Measurements from ENCODE around the gene CDK6. TPM values are rescaled to one million over a fixed set of nuclear protein-coding genes. Genes with fewer than 3 reads are reported as not detected.

Gene CDK6
- total RNA-seq, 2 donors from 2014 or later: 28.5 to 36.6 TPM

- no peak overlapping the region for H3K9ac ChIP-seq (ENCODE audit: extremely low read depth, low read length, poor library complexity, severe bottlenecking)
- no peak overlapping the region for H3K27ac ChIP-seq (ENCODE audit: low read depth, low read length)
- 92% methylated on average over 1 of the region's 1 CpG; no CpG with 5 or more reads in 1 of the 2 experiments for WGBS, 2 experiments (ENCODE audit: insufficient coverage in 1 of 2, insufficient read length in 1 of 2)
These were observed 133.8 kb downstream of the CDK6 start for GRCh38 chr7:92702535-92702934.

GRCh38 chr7:92699966-92700514 is 136.3 kb downstream of the CDK6 start:
- 92 to 96% methylated on average over 3 to 4 of the region's 4 CpGs for WGBS, 2 experiments (ENCODE audit: insufficient coverage in 1 of 2, insufficient read length in 1 of 2)
- Histone ChIP-seq H3K27ac (ENCODE audit: low read depth, low read length) (no peak overlapping the region), H3K9me3 (ENCODE audit: control insufficient read depth, low read length) (peaks cover 7% of the 10 kb centered on the region), H3K4me1 (ENCODE audit: control insufficient read depth, insufficient read depth, low read length) (peaks cover 11% of the 10 kb centered on the region), H3K27me3 (ENCODE audit: control insufficient read depth, insufficient read depth, low read length, poor library complexity, severe bottlenecking) (no peaks in the 10 kb centered on the region), H3K9ac (ENCODE audit: extremely low read depth, low read length, poor library complexity, severe bottlenecking) (no peak overlapping the region), H3K36me3 (ENCODE audit: control insufficient read depth, insufficient read depth, low read length) (peaks cover 7% of the 10 kb centered on the region), H3K4me3 (ENCODE audit: low read length) (no peak overlapping the region)
- DNase-seq: no peak
- Mint-ChIP-seq H3K27me3 (ENCODE audit: insufficient read depth) (no peaks in the 10 kb centered on the region), H3K4me3 (no peak overlapping the region), H3K36me3 (ENCODE audit: low read depth) (peaks cover 2% of the 10 kb centered on the region), H3K9me3 (peaks cover 2% of the 10 kb centered on the region), H3K27ac (no peak overlapping the region), H3K4me1 (peaks cover 24% of the 10 kb centered on the region)
- no peak for TF ChIP-seq CTCF (conservative IDR thresholded peaks at IDR 0.05)

More at GRCh38 chr7:92702535-92702934, 133.8 kb downstream of the CDK6 start:
- Mint-ChIP-seq H3K27me3 (ENCODE audit: insufficient read depth) (no peaks in the 10 kb centered on the region), H3K4me3 (no peak overlapping the region), H3K27ac (no peak overlapping the region), H3K9me3 (peaks cover 10% of the 10 kb centered on the region), H3K36me3 (ENCODE audit: low read depth) (peaks cover 7% of the 10 kb centered on the region), H3K4me1 (peaks cover 9% of the 10 kb centered on the region)
- Histone ChIP-seq H3K4me3 (ENCODE audit: low read length) (no peak overlapping the region), H3K36me3 (ENCODE audit: control insufficient read depth, insufficient read depth, low read length) (peaks cover 18% of the 10 kb centered on the region), H3K9me3 (ENCODE audit: control insufficient read depth, low read length) (peaks cover 20% of the 10 kb centered on the region), H3K4me1 (ENCODE audit: control insufficient read depth, insufficient read depth, low read length) (peaks cover 2% of the 10 kb centered on the region), H3K27me3 (ENCODE audit: control insufficient read depth, insufficient read depth, low read length, poor library complexity, severe bottlenecking) (no peaks in the 10 kb centered on the region)
- TF ChIP-seq CTCF (conservative IDR thresholded peaks at IDR 0.05): no peak
- no peak for DNase-seq

DNA sequence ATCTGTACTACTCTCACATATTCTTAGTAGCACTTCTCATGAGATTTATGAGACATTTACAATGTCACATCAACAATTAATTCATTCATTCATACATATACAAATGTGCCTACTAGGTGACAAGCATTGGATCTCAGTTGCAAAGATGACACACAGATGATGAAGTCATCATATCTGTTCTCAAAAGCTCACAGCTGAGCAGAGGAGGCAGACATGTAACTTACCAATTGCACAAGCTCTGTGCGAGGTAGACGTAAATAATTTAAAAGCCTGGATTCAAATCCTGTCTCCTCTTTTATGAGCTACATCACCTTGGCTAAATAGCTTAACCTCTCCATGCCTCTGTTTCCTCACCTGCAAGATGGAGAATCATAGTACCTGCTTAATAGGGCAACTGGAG is 136.8 kb downstream of the CDK6 start:
- Histone ChIP-seq H3K4me1 (ENCODE audit: control insufficient read depth, insufficient read depth, low read length) (peaks cover 14% of the 10 kb centered on the region), H3K27ac (ENCODE audit: low read depth, low read length) (no peak overlapping the region), H3K9me3 (ENCODE audit: control insufficient read depth, low read length) (peaks cover 2% of the 10 kb centered on the region), H3K9ac (ENCODE audit: extremely low read depth, low read length, poor library complexity, severe bottlenecking) (no peak overlapping the region), H3K27me3 (ENCODE audit: control insufficient read depth, insufficient read depth, low read length, poor library complexity, severe bottlenecking) (no peaks in the 10 kb centered on the region), H3K36me3 (ENCODE audit: control insufficient read depth, insufficient read depth, low read length) (peaks cover 2% of the 10 kb centered on the region), H3K4me3 (ENCODE audit: low read length) (no peak overlapping the region)
- Mint-ChIP-seq H3K27ac (no peak overlapping the region), H3K36me3 (ENCODE audit: low read depth) (no peaks in the 10 kb centered on the region), H3K9me3 (no peaks in the 10 kb centered on the region), H3K4me1 (peaks cover 27% of the 10 kb centered on the region), H3K27me3 (ENCODE audit: insufficient read depth) (no peaks in the 10 kb centered on the region), H3K4me3 (no peak overlapping the region)
- WGBS, 2 experiments (ENCODE audit: insufficient coverage in 1 of 2, insufficient read length in 1 of 2): 90 to 95% methylated on average over 2 of the region's 2 CpGs
- DNase-seq: no peak
- TF ChIP-seq CTCF (conservative IDR thresholded peaks at IDR 0.05): no peak
